Stimulated activated naive CD8-positive, alpha-beta T cell treated with anti-CD3 and anti-CD28 coated beads, Interleukin-15, amount 100 ng/mL, for 72 hours (primary cell): ENCODE measurements around the gene SLC29A2.
"Not testable (repeated sequence)": the region's sequence is repeated elsewhere in the genome, so short reads cannot be mapped to it uniquely, and the experiment has no call there.

Source experiments
- ATAC-seq: fragments of 150-1000 bp; cut with Tn5 transposase; 2 replicates; pipeline ENCODE4 v1.10.0; 2021; ENCODE audit warnings: mild to moderate bottlenecking, moderate library complexity
- DNase-seq, 2 donors: peaks; one replicate each; pipeline ENCODE4 v3.0.0; 2021 to 2022
- H3K27ac Mint-ChIP-seq, 2 donors: one replicate each; pipeline ENCODE4 v1.8.0; 2022; ENCODE audit warnings: mild to moderate bottlenecking in 2 of 2, mixed read lengths in 2 of 2, moderate library complexity in 2 of 2
- H3K27me3 Mint-ChIP-seq: one replicate; pipeline ENCODE4 v1.8.0; 2022; ENCODE audit warnings: mixed read lengths
- H3K4me1 Mint-ChIP-seq: one replicate; pipeline ENCODE4 v1.8.0; 2022; ENCODE audit warnings: mild to moderate bottlenecking, mixed read lengths
- H3K4me3 Mint-ChIP-seq, 2 donors: one replicate each; pipeline ENCODE4 v1.8.0; 2022; ENCODE audit warnings: mild to moderate bottlenecking in 2 of 2, mixed read lengths in 2 of 2, moderate library complexity in 1 of 2
- H3K9me3 Mint-ChIP-seq, 2 donors: one replicate each; pipeline ENCODE4 v1.8.0; 2022; ENCODE audit warnings: mixed read lengths in 2 of 2

Gene SLC29A2

GRCh38 chr11:66407651-66408050 is 36.1 kb upstream of the SLC29A2 start:
- peaks cover 11% of the 10 kb centered on the region for H3K4me1 Mint-ChIP-seq
- DNase-seq (no peak), ATAC-seq (no peak)
- H3K9me3 Mint-ChIP-seq: no peaks in the 10 kb centered on the region
- H3K4me3 Mint-ChIP-seq: no peak overlapping the region
- H3K27me3 Mint-ChIP-seq: peaks cover 71% of the 10 kb centered on the region
- no peak overlapping the region for H3K27ac Mint-ChIP-seq

- no peak overlapping the region for H3K4me3 Mint-ChIP-seq
- H3K4me1 Mint-ChIP-seq: peaks cover 4% of the 10 kb centered on the region
- no peaks in the 10 kb centered on the region for H3K9me3 Mint-ChIP-seq
- H3K27me3 Mint-ChIP-seq: no peaks in the 10 kb centered on the region
- ATAC-seq: no peak
- no peak for DNase-seq
- no peak overlapping the region for H3K27ac Mint-ChIP-seq
These were observed 22.4 kb upstream of the SLC29A2 start for GRCh38 chr11:66393954-66394353.

- DNase-seq (no peak), ATAC-seq (no peak)
- H3K4me3 Mint-ChIP-seq: no peak overlapping the region
- H3K27ac Mint-ChIP-seq: no peak overlapping the region
- peaks cover 9% of the 10 kb centered on the region for H3K4me1 Mint-ChIP-seq
- H3K27me3 Mint-ChIP-seq: no peaks in the 10 kb centered on the region
- H3K9me3 Mint-ChIP-seq: no peaks in the 10 kb centered on the region
These were observed 19.8 kb upstream of the SLC29A2 start for GRCh38 chr11:66391322-66391721.

- DNase-seq (peak; percentile 69 to 73), ATAC-seq (peak; percentile 77)
- H3K27me3 Mint-ChIP-seq: no peaks in the 10 kb centered on the region
- H3K27ac Mint-ChIP-seq: no peak overlapping the region
- H3K4me3 Mint-ChIP-seq: no peak overlapping the region
- peaks cover 14% of the 10 kb centered on the region for H3K4me1 Mint-ChIP-seq
- H3K9me3 Mint-ChIP-seq: no peaks in the 10 kb centered on the region
These were observed 17.3 kb upstream of the SLC29A2 start for GRCh38 chr11:66388780-66389386.

GRCh38 chr11:66386171-66387069 is 14.9 kb upstream of the SLC29A2 start:
- no peak overlapping the region for H3K27ac Mint-ChIP-seq
- DNase-seq (peak; percentile 76 to 79), ATAC-seq (peak; percentile 67)
- no peaks in the 10 kb centered on the region for H3K9me3 Mint-ChIP-seq
- peak overlapping the region; percentile 14 to 48 for H3K4me3 Mint-ChIP-seq
- no peaks in the 10 kb centered on the region for H3K27me3 Mint-ChIP-seq
- peaks cover 14% of the 10 kb centered on the region for H3K4me1 Mint-ChIP-seq

- H3K27me3 Mint-ChIP-seq, H3K9me3 Mint-ChIP-seq, H3K4me3 Mint-ChIP-seq, H3K27ac Mint-ChIP-seq, DNase-seq, ATAC-seq: not testable (repeated sequence)
- peaks cover 18% of the 10 kb centered on the region for H3K4me1 Mint-ChIP-seq
These were observed 12.8 kb upstream of the SLC29A2 start for GRCh38 chr11:66384316-66384715.

GRCh38 chr11:66380264-66380663 is 8.7 kb upstream of the SLC29A2 start:
- H3K27ac Mint-ChIP-seq, H3K4me3 Mint-ChIP-seq, H3K4me1 Mint-ChIP-seq, ATAC-seq, H3K9me3 Mint-ChIP-seq, H3K27me3 Mint-ChIP-seq, DNase-seq: not testable (repeated sequence)

- ATAC-seq, H3K4me3 Mint-ChIP-seq, H3K27ac Mint-ChIP-seq, H3K27me3 Mint-ChIP-seq, DNase-seq, H3K9me3 Mint-ChIP-seq: not testable (repeated sequence)
- peaks cover 17% of the 10 kb centered on the region for H3K4me1 Mint-ChIP-seq
These were observed 2.2 kb upstream of the SLC29A2 start for GRCh38 chr11:66373690-66374287.

- Mint-ChIP-seq H3K27me3 (no peaks in the 10 kb centered on the region), H3K27ac (no peak overlapping the region), H3K9me3 (no peaks in the 10 kb centered on the region), H3K4me3 (peak overlapping the region in 1 of 2 donors; percentile 18), H3K4me1 (peaks cover 17% of the 10 kb centered on the region)
- ATAC-seq: no peak
- DNase-seq: no peak
These were observed 1.7 kb upstream of the SLC29A2 start for GRCh38 chr11:66373265-66373664.

- no peak overlapping the region for H3K4me3 Mint-ChIP-seq
- H3K4me1 Mint-ChIP-seq: peaks cover 17% of the 10 kb centered on the region
- H3K27ac Mint-ChIP-seq: no peak overlapping the region
- no peak for DNase-seq
- no peak for ATAC-seq
- H3K9me3 Mint-ChIP-seq: no peaks in the 10 kb centered on the region
- no peaks in the 10 kb centered on the region for H3K27me3 Mint-ChIP-seq
These were observed 2.3 kb downstream of the SLC29A2 start for GRCh38 chr11:66369073-66369894.

GRCh38 chr11:66368484-66368883 is 3.1 kb downstream of the SLC29A2 start:
- H3K9me3 Mint-ChIP-seq: no peaks in the 10 kb centered on the region

GRCh38 chr11:66367561-66368312 is 3.8 kb downstream of the SLC29A2 start:
- Mint-ChIP-seq H3K4me3 (no peak overlapping the region), H3K27ac (no peak overlapping the region), H3K4me1 (peaks cover 22% of the 10 kb centered on the region), H3K27me3 (no peaks in the 10 kb centered on the region), H3K9me3 (no peaks in the 10 kb centered on the region)
- no peak for DNase-seq
- ATAC-seq: no peak

More at GRCh38 chr11:66368484-66368883, 3.1 kb downstream of the SLC29A2 start:
- no peak for DNase-seq
- H3K27ac Mint-ChIP-seq: no peak overlapping the region
- no peaks in the 10 kb centered on the region for H3K27me3 Mint-ChIP-seq
- H3K4me1 Mint-ChIP-seq: peaks cover 22% of the 10 kb centered on the region
- no peak for ATAC-seq
- no peak overlapping the region for H3K4me3 Mint-ChIP-seq

GRCh38 chr11:66366844-66367477 is 4.6 kb downstream of the SLC29A2 start:
- Mint-ChIP-seq H3K4me1 (peaks cover 22% of the 10 kb centered on the region), H3K4me3 (no peak overlapping the region), H3K27ac (no peak overlapping the region), H3K27me3 (no peaks in the 10 kb centered on the region), H3K9me3 (no peaks in the 10 kb centered on the region)
- ATAC-seq: no peak
- no peak for DNase-seq
